NAMALWA (cell line): ENCODE results near the gene CDC27.
"Not testable (repeated sequence)": the region's sequence is repeated elsewhere in the genome, so short reads cannot be mapped to it uniquely, and the experiment has no call there.

ENCODE experiments used
- DNase-seq: peaks from one replicate; pipeline ENCODE4 v3.0.0-alpha.2; 2015; ENCODE audit warnings: low spot score

The CDC27 gene

DNA sequence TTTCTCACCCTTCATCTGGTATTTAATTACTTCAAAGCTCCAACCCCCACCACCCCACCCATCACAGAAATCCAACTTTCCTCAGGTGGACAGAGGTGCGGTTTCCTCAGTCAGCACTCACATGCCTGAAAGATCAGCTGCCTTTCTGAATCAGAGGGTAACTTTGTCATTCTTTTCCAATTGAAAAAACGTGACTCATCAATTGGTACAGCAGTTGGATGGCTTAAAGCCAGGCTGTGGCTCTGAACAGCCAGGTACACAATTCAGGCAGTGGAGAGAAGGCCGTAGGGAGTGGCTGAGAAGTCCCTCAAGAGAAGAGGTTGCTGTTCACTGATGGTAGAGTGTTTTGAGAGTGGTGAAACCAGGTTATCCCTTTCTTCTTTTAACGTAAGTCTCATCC is 118.8 kb downstream of the CDC27 start:
- not testable (repeated sequence) for DNase-seq
